GM12875 (cell line): ENCODE results near the gene ARHGAP4.
A peak's percentile ranks its signal among the peaks of the same experiment; 100 is the strongest.

Experiments
- H3K4me3 ChIP-seq: one replicate; pipeline ENCODE4 v1.5.1; 2011; ENCODE audit warnings: low read depth, low read length, control low read depth
- TF ChIP-seq, protein P1 (sequence below): IDR thresholded peaks from 2 replicates; pipeline ENCODE4 v1.5.1; 2011; ENCODE audit warnings: low read depth, mild to moderate bottlenecking, control low read depth, inconsistent platforms, low read length, moderate library complexity, borderline replicate concordance; ENCODE audit not compliant: insufficient read depth

ARHGAP4 gene

DNA sequence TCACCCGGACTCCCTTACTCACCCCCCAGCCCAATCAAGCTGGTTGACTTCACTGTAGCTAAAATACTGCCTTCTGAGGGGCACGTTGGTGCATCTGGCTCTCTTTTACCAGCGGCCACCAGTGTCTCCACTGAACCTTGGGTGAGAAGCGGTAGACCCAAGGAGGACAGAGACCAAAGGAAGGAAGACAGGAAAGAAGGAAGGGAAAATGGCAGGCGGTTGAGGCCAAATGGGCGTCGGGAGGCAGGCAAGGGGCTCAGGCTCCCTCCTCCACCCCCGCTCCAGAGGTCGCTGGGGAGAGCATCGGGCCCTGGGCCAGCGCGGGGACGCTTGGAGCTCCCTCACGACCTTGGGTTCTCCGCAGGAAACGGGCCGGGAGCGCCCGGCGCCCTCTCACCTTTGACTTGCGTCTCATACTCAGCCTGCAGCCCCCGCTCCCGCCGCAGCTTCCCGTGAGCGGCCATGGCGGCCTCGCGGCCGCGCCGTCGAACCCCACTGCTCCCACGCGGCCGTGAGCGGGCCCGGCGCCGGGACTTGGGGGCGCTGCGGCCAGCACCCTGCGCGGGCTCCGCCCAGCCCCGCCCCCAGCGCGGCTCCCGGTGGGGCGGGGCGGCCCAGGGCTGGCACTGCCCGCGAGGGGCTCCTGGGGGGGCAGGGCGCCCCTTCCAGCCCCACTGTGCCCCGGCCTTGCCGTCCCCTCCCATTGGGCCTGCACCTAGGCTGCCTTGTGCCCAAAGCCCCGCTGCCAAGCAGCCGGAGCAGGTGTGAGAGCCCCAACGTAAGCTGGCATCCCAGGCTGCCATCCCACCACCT lies at the start of gene ARHGAP4:
Gene ARHGAP4, minus strand, starts transcription at position 526 of the 813 bp plus-strand sequence. Its CDS starts 62 bp downstream, at position 464.
- TF ChIP-seq, protein P1, sequence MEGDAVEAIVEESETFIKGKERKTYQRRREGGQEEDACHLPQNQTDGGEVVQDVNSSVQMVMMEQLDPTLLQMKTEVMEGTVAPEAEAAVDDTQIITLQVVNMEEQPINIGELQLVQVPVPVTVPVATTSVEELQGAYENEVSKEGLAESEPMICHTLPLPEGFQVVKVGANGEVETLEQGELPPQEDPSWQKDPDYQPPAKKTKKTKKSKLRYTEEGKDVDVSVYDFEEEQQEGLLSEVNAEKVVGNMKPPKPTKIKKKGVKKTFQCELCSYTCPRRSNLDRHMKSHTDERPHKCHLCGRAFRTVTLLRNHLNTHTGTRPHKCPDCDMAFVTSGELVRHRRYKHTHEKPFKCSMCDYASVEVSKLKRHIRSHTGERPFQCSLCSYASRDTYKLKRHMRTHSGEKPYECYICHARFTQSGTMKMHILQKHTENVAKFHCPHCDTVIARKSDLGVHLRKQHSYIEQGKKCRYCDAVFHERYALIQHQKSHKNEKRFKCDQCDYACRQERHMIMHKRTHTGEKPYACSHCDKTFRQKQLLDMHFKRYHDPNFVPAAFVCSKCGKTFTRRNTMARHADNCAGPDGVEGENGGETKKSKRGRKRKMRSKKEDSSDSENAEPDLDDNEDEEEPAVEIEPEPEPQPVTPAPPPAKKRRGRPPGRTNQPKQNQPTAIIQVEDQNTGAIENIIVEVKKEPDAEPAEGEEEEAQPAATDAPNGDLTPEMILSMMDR, result no peak
- H3K4me3 ChIP-seq, result peak within 1 kb of the TSS; percentile 84

DNA sequence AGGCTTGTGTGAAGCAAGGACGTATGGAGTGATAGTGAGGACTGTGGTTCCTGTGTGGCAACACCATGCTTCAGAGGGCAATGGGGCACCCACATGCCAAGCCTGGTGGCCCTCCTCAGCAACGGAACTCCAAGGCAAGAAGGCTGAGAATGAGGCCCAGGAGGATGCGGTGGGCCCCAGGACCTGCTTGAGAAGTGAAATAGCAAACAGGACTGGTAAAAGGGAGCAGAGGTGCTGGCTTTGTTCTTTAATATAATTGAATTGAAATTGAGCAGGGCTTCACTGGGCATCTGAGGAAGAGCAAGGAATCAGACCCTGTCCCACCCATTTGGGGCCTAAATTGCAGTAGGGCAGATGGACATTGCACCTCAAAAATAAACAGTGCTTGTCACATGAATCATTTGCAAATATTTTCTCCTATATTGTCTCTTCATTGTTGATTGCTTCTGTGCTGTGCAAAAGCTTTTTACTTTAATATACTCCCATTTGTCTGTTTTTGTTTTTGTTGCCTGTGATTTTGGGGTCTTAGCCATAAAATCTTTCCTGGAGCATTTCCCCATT lies 48.7 kb upstream of the ARHGAP4 start:
- H3K4me3 ChIP-seq, result no peak overlapping the region
- TF ChIP-seq, protein P1, result no peak

DNA sequence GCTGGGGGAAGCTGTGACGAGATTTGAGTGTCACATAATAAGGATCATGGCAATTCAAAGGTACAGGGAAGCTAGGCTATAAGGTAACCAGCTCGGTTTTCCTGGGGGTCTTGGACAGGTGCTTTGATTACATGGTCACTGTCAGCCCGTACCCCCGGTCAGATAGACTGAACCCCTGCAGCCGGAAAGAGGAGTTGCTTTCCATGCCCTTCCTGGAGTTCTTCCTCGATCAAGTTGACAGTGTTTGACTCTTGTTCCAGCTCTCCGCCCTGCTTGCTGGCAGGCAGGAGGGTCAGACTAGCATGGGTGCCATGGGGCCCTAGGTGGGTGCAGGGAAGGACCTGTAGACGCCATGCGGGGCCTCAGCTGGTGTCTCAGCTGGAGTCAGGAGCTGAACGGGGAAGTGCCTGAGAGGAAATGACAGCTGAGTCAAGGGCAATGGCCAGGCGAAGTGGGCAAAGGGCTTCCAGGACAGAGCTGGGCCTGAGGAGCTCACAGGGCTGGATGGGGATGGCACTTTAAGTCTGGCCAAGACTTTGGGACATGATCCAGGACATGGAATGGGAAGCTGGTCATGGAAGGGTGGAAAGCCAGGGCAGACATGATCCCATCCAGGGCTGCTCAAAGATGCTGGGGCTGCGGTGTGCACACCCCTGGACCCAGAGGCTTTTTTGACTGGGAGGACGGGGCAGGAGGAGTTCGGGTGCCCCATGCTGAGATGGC lies 48.1 kb upstream of the ARHGAP4 start:
- TF ChIP-seq, protein P1, result no peak
- no peak overlapping the region for H3K4me3 ChIP-seq

DNA sequence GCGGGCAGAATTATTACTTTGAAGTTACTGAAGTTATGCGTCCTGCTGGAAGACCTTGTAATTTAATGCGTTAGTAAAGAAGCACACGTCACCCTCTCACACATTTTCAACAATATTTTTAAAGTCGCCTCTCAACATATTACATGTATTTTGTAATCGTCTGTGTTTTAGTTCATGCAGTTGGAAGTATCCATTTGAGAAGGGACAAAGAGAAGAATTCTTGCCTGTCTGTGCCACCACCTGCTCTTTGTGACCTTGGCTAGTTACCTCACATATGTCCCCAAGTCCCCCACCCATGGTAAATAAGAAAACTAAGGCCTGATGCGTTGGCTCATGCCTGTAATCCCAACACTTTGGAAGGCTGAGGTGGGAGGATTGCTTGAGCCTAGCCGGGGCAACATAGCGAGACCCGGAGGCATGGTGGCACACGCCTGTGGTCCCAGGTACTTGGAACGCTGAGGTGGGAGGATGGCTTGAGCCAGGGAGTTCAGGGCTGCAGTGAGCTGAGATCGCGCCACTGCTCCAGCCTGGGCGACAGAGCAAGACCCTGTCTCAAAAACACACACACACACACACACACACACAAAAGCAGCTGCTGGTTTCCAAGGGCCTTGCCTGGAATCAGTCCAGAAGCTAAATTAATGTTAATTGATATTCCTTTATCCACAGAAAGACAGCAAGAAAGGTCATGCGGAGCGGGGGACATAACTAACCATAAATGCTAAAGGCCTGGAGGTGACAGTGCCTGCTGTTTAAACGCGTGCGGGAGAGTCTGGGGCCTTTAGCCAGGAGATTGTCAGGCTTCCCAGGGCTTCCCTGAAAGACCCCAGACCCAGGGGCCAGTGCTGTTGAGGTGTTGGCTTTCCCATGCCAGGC lies 47.3 kb upstream of the ARHGAP4 start:
- TF ChIP-seq, protein P1, result no peak
- H3K4me3 ChIP-seq, result peak overlapping the region; percentile 100

DNA sequence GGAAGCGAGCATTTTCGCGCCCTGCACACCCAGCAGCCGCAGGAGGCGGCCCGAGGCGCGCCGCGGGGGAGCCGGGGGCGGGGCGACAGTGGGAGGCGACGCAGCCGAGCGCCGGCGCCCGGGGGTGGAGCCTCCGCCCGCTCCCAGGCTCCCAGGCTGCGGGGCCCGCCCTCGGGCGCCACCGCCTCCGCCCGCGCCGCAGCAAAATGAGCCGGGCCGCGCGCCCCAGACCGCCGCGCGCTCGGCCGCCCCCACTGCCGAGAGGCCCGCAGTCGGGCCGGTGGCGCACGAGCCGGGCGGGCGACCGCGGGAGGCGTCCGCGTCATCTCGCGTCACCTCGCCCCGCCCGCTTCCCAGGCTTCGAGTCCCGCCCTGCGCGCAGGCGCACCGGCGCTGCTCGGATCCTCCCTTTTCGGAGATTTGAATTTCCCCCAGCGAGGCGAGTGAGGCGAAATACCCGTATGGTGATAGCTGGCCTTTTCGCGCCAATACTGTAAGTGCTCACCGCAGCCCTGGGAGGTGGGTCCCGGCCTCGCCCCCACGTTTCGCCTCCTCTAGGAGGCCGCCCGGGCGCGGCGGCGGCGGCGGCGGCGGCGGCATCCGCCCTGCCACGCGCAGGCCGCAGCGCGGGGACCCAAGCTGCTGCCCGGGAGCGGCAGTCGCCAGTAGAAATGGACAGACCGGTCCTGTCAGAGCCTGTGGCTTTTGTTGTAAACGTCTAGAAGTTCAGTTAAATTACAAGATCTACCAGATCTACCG lies 46.5 kb upstream of the ARHGAP4 start, which contains the start of gene TMEM187:
Gene TMEM187, plus strand, starts transcription at position 387 of the 759 bp plus-strand sequence. CDS start 9,309 bp downstream, outside the sequence.
- H3K4me3 ChIP-seq, result peak within 1 kb of the TSS; percentile 100
- TF ChIP-seq, protein P1, result no peak
